Activated CD8-positive, alpha-beta T cell treated with anti-CD3 and anti-CD28 coated beads for 36 hours (primary cell): ENCODE results near the gene DDX54. TPM values are rescaled to one million over a fixed set of nuclear protein-coding genes. Genes with fewer than 3 reads are reported as not detected.

Source experiments
- ATAC-seq: fragments of 200-7000 bp; cut with Tn5 transposase; one replicate; pipeline ENCODE4 v1.10.0; 2021; ENCODE audit warnings: mild to moderate bottlenecking, moderate library complexity
- CTCF ChIA-PET: fragments of 350-600 bp; sonication (Branson Sonifier 250); formaldehyde crosslinking; loops from one replicate; lab custom pipeline; 2021; ENCODE audit warnings: antibody characterized with exemption; lab: Charles Lee
- POLR2A ChIA-PET: fragments of 350-600 bp; sonication (Branson Sonifier 250); formaldehyde crosslinking; loops from one replicate; lab custom pipeline; 2021; ENCODE audit warnings: antibody characterized with exemption; lab: Charles Lee
- DNase-seq: peaks from one replicate; pipeline ENCODE4 v3.0.0-alpha.2; 2020
- H3K27ac Mint-ChIP-seq: one replicate; pipeline ENCODE4 v1.8.0; 2021; ENCODE audit warnings: mild to moderate bottlenecking, mixed read lengths
- H3K27me3 Mint-ChIP-seq: one replicate; pipeline ENCODE4 v1.8.0; 2021; ENCODE audit warnings: mixed read lengths
- H3K36me3 Mint-ChIP-seq: one replicate; pipeline ENCODE4 v1.8.0; 2021; ENCODE audit warnings: low read depth, mixed read lengths
- H3K4me1 Mint-ChIP-seq: one replicate; pipeline ENCODE4 v1.8.0; 2021; ENCODE audit warnings: low read depth, mixed read lengths
- H3K4me3 Mint-ChIP-seq: one replicate; pipeline ENCODE4 v1.8.0; 2021; ENCODE audit warnings: mild to moderate bottlenecking, moderate library complexity, mixed read lengths
- H3K9me3 Mint-ChIP-seq: one replicate; pipeline ENCODE4 v1.8.0; 2021; ENCODE audit warnings: mixed read lengths
- CTCF ChIP-seq: fragments of 200-600 bp; IDR thresholded peaks from one replicate; pipeline ENCODE4 v1.8.0; 2022; ENCODE audit warnings: antibody characterized with exemption, mild to moderate bottlenecking
- intact Hi-C: fragments of 100-400 bp; cut with micrococcal nuclease; formaldehyde crosslinking; loops from one replicate; pipeline ENCODE4 v1.10.0; 2022
- total RNA-seq, 2 experiments: library from RNA; stranded (reverse); gene quantifications; one replicate each; pipeline ENCODE4 v1.2.3, GENCODE V29; 2021

Gene DDX54
- total RNA-seq, 2 experiments from 2014 or later, result 112 to 133 TPM

- Mint-ChIP-seq H3K4me3 (peak overlapping the region; percentile 59), H3K4me1 (peaks cover 44% of the 10 kb centered on the region), H3K9me3 (no peaks in the 10 kb centered on the region), H3K36me3 (peaks cover 61% of the 10 kb centered on the region), H3K27ac (peak overlapping the region; percentile 80), H3K27me3 (no peaks in the 10 kb centered on the region)
- no peak for DNase-seq
- TF ChIP-seq CTCF, result no peak
- intact Hi-C loops, result loop anchor here (5.0 kb wide), 1 partner anchor 35 kb away; no protein-coding TSS in a partner anchor
- no peak for ATAC-seq
- CTCF ChIA-PET, result interaction anchor here (0.7 to 2.5 kb wide), 6 partner anchors 9 to 46 kb away, joined by 3 to 23 read pairs (median 4); partner anchors contain the start of gene TPCN1
- POLR2A ChIA-PET, result interaction anchor here (1.1 to 4.1 kb wide), 4 partner anchors 10 to 47 kb away, joined by 4 to 21 read pairs (median 12); partner anchors contain the start of genes DDX54, RITA1 and TPCN1
Observed at GRCh38 chr12:113232089-113232839, 47.0 kb upstream of the DDX54 start.

- Mint-ChIP-seq H3K9me3 (no peaks in the 10 kb centered on the region), H3K27ac (no peak overlapping the region), H3K36me3 (peaks cover 64% of the 10 kb centered on the region), H3K4me3 (no peak overlapping the region), H3K27me3 (no peaks in the 10 kb centered on the region), H3K4me1 (peaks cover 44% of the 10 kb centered on the region)
- ATAC-seq (no peak), DNase-seq (no peak)
- no peak for TF ChIP-seq CTCF
- intact Hi-C loops, result loop anchor here (5.0 kb wide), 1 partner anchor 34 kb away; no protein-coding TSS in a partner anchor
- ChIA-PET POLR2A (interaction anchor here (1.1 to 4.1 kb wide), 7 partner anchors 9 to 47 kb away, joined by 3 to 21 read pairs (median 5); partner anchors contain the start of genes DDX54, RITA1 and TPCN1), CTCF (no interaction called here)
Observed at GRCh38 chr12:113231235-113232088, 46.2 kb upstream of the DDX54 start.

GRCh38 chr12:113230315-113231234 is 45.3 kb upstream of the DDX54 start:
- peaks cover 62% of the 10 kb centered on the region for H3K36me3 Mint-ChIP-seq

More at GRCh38 chr12:113230315-113231234, 45.3 kb upstream of the DDX54 start:
- H3K27me3 Mint-ChIP-seq, result no peaks in the 10 kb centered on the region
- intact Hi-C loops, result loop anchor here (5.0 kb wide), 1 partner anchor 33 kb away; no protein-coding TSS in a partner anchor
- no peaks in the 10 kb centered on the region for H3K9me3 Mint-ChIP-seq
- H3K27ac Mint-ChIP-seq, result peak overlapping the region; percentile 89
- no peak for TF ChIP-seq CTCF
- POLR2A ChIA-PET, result interaction anchor here (0.8 to 4.1 kb wide), 7 partner anchors 8 to 63 kb away, joined by 3 to 18 read pairs (median 3); partner anchors contain the start of gene DDX54
- peak; percentile 23 for DNase-seq
- CTCF ChIA-PET, result interaction anchor here (1.0 to 1.4 kb wide), 3 partner anchors 9 to 56 kb away, joined by 3 to 4 read pairs (median 3); partner anchors contain the start of gene TPCN1
- H3K4me3 Mint-ChIP-seq, result no peak overlapping the region
- H3K4me1 Mint-ChIP-seq, result peaks cover 43% of the 10 kb centered on the region
- ATAC-seq, result peak; percentile 20
